MM.1S (cell line): ENCODE measurements around the gene SF3B5.
"Not testable (repeated sequence)": the region's sequence is repeated elsewhere in the genome, so short reads cannot be mapped to it uniquely, and the experiment has no call there.

Experiments used
- CTCF ChIP-seq: fragments of 300-600 bp; sonication (generic); IDR thresholded peaks from 2 replicates; pipeline ENCODE4 v1.5.1; 2016; ENCODE audit warnings: antibody characterized with exemption, low read length, mixed read lengths
- EZH2phosphoT487 ChIP-seq: fragments of 300-600 bp; sonication (generic); IDR thresholded peaks from 2 replicates; pipeline ENCODE4 v1.6.1; 2018; ENCODE audit warnings: antibody characterized with exemption, low read length

- not testable (repeated sequence) for TF ChIP-seq CTCF, EZH2phosphoT487
Observed at GRCh38 chr6:144082412-144082811, 13.0 kb downstream of the SF3B5 start.
